HG03378 (cell line): ENCODE data around the gene HVCN1.

Experiments used
- ATAC-seq: cut with Tn5 transposase; IDR thresholded peaks from one replicate; pipeline ENCODE4 v1.9.1; 2021; ENCODE audit warnings: mild to moderate bottlenecking, moderate library complexity; ENCODE audit not compliant: unreplicated experiment

HVCN1 gene

DNA sequence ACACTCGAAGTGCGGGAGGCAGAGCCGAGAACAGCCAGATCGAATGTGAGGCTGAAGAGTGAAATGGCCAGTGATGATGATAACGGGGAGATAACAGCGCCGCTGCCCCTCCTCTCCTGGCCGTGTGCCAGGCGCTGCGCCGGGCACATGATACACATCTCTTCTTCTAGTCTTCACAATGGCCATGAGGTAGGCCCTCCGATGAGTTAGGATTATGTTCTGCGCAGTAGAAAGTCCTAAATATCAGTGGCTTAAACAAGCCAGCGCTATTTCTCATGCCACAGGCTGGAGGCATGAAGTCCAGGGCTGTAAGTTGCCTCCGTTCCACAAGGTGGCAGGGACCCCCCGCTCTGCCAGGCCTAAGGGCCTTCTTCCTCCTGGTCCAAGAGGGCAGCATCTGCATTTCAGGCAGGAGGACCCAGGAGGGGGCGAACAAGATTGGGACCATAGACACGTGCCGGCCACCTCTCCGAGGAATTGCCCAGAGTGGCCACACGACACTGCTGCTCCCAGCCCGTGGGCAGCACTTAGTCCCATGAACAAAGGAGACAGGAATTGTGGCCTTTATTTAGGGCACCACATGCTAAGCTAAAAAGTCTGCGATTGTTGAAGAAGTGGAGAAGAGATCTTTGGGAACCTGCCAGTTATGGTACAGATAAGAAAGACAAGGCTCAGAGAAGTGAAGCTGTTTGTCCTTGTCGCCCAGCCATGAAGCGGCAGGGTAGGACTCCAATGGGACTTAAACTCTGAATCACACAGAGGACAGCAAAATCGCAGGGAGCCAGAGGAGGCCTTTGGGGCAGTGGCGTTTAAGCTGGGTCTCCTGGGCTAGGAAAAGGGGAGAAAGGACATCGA lies 10.9 kb upstream of the HVCN1 start:
- no peak for ATAC-seq

DNA sequence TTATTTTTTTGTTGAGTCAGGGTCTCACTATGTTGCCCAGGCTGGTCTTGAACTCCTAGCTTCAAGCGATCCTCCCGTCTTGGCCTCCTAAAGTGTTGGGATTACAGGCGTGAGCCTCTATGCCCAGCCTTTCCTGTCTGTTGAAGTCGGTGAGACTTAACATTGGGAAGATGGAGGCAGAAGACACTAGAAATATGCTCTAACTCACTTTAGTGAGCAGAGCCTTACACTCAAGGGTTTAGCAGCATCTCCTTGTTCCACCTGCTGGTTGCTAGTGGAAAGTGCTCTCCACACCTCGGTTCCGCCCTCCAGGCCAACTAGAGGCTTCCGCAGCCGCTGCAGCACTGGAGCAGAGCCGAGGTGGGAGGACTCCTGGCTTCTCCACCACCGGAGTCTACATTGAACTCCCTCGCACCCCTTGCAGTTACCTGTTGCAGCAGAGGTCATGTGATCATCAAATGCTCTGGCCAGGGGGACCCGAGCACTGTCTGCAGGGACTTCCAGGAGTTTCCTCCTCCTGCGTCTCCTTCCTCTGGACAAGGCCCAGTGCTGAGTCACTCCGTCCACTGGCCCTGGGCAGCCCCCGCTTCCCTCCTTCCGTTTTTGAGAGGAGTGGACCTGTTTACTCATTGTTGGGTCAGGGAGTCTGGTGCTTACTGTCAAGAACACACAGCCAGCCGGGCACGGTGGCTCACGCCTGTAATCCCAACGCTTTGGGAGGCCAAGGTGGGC lies 9.4 kb upstream of the HVCN1 start:
- peak; percentile 88 for ATAC-seq

GRCh38 chr12:110697236-110697635 lies 8.3 kb upstream of the HVCN1 start:
- no peak for ATAC-seq

DNA sequence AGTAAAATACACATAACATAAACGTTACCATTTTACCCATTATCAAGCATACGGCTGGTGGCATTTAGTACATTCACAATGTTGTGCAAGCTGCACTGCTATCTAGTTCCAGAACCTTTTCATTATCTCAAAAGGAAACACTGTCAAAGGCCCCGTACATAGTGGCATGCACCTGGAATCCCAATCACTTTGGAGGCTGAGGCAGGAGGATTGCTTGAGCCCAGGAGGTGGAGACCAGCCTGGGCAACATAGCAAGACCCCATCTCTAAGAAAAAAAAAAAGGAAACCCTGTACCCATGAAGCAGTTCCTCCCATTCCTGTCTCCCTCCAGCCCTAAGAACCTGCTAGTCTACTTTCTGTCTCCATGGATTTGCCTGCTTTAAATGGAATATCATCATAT lies 7.4 kb upstream of the HVCN1 start:
- ATAC-seq = no peak

- no peak for ATAC-seq
These were observed 5.5 kb upstream of the HVCN1 start for GRCh38 chr12:110694330-110694901.

DNA sequence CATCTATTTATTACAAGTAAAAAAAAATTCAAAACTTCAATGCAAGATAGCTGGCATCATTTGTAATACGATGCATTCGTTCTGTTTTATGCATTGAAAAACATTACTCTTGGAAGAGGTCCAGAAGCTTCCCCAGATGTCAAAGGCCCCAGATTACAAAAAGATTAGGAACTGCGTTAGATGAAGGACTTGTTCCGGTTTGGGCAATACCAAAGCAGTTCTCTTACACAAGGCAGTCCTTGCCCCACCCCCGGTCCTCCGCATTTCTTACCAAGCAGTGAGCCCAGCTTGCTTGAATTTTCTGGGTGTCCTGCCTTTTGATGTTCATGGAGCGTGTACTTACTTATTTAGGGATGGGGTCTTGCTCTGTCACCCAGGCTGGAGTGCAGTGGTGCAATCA lies 4.8 kb upstream of the HVCN1 start:
- no peak for ATAC-seq

- ATAC-seq = no peak
These were observed 1.2 kb upstream of the HVCN1 start for GRCh38 chr12:110690127-110690430.

- ATAC-seq = peak; percentile 46
These were observed 589 bp upstream of the HVCN1 start for GRCh38 chr12:110689281-110690126.

- ATAC-seq = no peak
These were observed 1.3 kb downstream of the HVCN1 start for GRCh38 chr12:110687396-110688169.

DNA sequence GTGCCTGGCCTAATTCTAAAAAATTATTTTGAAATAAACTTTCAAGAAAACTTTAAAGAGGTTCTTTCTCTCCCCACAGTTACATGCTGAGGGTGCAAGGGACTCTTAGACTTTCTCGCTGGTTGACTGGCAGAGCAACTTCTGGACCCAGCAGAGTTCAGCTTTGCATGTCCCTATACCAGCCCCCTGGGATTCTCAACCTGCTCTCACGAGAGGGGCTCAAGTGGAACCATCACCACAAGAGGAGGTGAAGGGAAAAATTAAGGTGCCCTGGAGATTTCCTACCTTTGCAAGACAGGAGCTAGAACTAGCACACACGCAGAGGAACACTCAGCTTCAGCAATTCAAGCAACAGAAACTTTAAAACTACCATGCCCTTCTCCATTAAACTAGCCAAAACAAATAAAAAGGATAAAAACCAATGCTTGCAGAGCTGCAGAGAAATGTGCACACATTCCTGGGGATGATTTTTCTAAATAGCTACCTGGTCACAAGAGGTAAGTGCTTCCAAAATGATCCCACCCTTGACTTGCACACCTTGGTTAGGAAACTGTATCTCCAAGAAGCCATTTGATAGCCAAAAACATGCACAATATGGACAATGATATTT lies 2.5 kb downstream of the HVCN1 start:
- no peak for ATAC-seq

- no peak for ATAC-seq
These were observed 4.5 kb downstream of the HVCN1 start for GRCh38 chr12:110684312-110684836.

- ATAC-seq = no peak
These were observed 5.0 kb downstream of the HVCN1 start for GRCh38 chr12:110683888-110684287.

DNA sequence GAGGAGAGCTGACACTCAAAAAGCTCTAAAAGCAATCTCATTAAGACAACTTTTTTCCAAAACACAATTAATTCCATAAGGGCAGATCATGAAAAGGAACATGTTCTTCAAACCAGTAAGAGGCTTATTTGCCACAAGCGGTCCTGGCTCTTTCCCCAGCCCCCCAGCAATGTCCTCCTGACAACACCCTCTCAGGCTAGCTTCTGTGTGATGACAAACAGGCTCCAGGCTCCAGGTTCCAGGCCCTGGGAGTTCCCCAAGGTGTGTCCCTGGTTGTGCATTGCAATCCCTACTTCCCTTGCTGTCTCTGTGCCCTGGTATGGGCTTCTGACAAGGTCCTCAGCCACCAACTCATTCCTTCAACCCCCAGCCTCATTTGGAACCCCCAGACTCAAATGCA lies 8.9 kb downstream of the HVCN1 start:
- ATAC-seq = no peak

- ATAC-seq = no peak
These were observed 9.7 kb downstream of the HVCN1 start for GRCh38 chr12:110679201-110679600.

DNA sequence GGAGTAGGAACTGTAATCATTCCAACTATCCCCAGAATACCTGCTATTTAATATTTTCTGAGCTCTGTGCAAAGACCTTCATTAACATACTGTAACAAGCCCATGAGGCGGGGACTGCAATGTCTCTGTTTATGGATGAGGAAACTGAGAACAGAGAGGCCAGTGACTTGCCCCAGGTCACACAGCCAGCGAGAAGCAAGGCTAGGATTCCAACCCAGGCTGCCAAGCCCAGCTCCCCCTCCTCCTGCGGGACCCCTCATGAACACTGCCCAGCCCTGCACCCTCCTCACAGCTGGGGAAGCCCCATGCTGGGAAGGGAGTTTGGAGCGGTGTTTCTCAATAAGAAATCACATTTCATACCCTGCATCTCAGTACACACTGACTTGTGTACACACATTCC lies 10.9 kb downstream of the HVCN1 start:
- ATAC-seq = no peak

DNA sequence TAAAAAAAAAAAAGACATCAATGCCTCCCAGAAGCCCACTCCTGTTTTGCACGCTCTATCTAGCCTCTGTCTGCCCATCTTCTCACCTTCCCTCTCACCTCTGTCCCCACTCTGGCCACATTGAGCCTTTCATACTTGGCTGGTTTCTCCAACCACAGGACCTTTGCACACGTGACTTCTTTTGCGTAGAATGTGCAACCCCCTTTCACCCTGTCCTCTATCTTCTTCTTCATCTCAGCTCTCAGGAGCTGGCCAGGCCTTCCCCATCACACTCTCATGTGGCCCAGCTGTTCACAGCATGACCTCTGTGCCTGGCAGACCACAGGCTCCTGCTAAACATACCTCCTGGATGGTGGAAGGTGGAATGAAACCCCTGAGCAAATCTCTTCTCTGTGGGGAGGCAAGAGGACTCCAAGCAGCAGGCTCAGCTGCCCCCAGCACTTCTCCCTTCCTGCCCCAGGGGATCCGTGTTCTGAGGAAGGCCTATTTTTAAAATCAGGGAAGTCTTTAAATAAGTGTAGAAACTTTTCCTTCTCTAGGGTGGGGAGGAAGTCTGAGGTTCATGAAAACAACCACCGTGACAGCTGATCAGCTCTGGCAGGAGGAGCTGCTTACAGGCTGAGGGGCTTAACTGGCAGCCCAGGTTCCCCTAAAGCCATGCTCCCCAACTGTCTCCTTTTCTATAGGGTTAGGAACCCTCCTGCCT lies 11.6 kb downstream of the HVCN1 start:
- ATAC-seq = peak; percentile 70

DNA sequence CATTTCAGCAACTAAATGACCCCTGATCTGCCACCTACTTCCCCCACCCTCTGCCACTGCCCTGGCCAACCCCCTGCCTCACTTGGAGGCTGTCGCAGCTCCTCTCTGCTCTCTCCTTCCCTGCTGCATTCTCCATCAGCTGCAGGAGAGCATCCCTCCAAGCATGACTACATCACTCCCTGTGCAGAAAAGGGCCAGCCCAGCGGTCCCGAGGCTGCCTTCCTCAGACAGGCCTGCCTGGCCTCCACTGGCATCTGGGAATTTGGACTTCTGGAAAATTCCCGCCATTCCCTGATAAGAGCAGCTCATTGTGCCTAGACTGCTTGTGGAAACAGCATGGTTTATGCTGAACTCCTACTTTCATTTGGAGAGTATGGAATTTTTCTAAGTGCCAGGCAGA lies 12.7 kb downstream of the HVCN1 start:
- no peak for ATAC-seq

DNA sequence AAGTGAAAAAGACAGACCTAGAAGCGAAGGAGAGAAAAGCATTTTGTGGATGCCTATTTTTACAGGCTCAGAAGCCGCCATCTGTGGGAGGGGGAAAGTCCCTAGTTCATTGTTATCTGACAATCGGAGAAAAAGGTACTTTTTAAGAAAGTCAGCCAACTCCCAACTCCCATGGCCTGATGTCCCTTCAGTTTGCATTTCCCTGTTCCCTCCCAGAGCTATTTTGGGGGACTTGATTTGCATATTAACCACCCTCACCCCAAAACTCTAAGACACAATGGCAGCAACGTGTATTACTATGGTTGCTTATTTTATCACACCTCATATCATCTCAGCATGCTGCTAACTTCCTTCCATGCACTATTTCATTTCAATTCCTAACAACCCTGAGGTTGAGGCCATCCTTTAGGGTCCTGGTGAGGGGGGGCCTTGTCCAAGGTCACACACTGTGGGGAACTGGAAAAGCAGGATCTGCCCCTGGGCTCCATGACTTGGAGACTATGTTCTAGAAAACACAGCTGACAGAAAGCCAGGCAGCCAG lies 18.7 kb downstream of the HVCN1 start:
- peak; percentile 51 for ATAC-seq

GRCh38 chr12:110669193-110669502 lies 19.8 kb downstream of the HVCN1 start:
- no peak for ATAC-seq
